Stimulated activated CD4-positive, alpha-beta T cell treated with anti-CD3 and anti-CD28 coated beads, Interleukin-15, amount 100 ng/mL, for 1 hour (primary cell): ENCODE data around the gene SFRP4.
"Not testable (repeated sequence)": the region's sequence is repeated elsewhere in the genome, so short reads cannot be mapped to it uniquely, and the experiment has no call there.

ENCODE experiments used
- DNase-seq, 2 donors: peaks; one replicate each; pipeline ENCODE4 v3.0.0-alpha.2; 2020; ENCODE audit warnings: low read depth in 1 of 2, low spot score in 1 of 2

SFRP4 gene

GRCh38 chr7:37916673-37917660, at the start of gene SFRP4:
SFRP4 (minus strand) TSS chr7:37916817; CDS start chr7:37916537, 280 bp downstream.
- no peak for DNase-seq

GRCh38 chr7:37964196-37964595, 47.6 kb upstream of the SFRP4 start:
- DNase-seq: no peak

- DNase-seq: no peak
Observed at GRCh38 chr7:37961251-37961650, 44.6 kb upstream of the SFRP4 start.

- no peak for DNase-seq
Observed at GRCh38 chr7:37960483-37960882, 43.9 kb upstream of the SFRP4 start.

DNA sequence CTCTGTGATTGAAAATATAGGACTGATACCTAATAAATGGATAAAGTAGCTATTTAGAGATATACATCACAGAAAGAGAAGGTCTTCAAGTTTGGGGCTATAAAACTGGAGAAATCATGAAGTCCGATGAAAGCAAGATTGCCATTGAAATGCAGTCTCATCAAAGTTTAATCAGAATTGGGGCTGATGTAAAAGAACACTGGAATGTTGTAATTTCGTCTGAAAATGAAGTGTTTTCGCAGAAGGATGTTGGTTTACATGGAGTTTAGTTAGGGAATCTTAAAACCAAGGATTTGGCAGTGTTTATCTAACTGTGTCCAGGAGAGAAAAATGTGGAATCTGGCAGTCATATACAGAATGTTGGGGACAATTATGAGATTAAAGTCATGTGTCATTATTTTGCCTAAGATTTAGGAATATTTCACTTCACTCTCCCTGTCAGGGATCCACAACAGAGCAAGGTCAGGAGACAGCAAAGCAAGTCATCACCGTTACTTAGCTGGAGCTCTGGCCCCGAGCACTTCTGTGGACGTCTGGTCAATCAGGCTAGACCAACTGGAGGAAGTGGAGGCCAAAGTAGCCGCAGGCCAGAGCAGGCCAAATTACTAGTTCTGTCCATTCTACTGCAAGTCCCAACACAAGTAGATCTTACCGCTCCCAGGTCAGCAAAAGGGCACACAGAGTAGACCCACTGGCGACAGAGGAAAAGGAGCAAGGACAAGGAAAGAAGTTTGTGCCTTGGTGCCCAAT, 40.8 kb upstream of the SFRP4 start:
- DNase-seq: no peak

DNA sequence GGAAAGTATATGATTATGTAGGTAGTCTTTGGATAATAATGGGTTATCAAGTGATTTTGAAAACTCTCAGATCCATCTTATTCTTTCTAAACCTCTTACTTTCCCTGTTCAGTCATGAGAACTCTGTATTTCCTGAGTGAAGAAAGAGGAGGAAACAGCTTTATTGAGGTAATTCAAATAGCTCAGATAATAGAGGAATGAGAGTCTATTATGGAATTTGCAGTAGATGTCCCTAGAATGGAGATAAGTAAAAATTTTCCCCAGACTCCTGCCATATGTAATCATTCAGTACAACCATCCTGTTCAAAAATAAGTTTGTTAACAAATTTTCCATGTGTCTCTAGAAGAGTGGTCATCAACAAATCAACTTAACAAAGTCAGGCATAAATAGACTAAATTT, 40.2 kb upstream of the SFRP4 start:
- no peak for DNase-seq

GRCh38 chr7:37954217-37954616, 37.6 kb upstream of the SFRP4 start:
- DNase-seq: not testable (repeated sequence)

- no peak for DNase-seq
Observed at GRCh38 chr7:37952240-37952639, 35.6 kb upstream of the SFRP4 start.

DNA sequence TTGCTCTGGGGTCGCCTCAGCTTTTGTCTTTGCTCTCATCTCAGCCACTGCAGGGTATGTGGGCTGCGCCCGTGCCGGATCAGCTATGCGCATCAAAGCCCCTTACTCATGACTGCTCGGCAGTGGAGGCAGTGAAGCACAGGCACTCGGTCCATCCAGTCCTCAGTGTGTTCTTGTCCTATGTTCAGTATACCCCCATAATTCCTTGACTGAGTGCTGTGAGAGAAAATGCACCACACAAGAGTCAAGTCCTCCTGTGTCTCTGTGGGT, 31.3 kb upstream of the SFRP4 start:
- no peak for DNase-seq

DNA sequence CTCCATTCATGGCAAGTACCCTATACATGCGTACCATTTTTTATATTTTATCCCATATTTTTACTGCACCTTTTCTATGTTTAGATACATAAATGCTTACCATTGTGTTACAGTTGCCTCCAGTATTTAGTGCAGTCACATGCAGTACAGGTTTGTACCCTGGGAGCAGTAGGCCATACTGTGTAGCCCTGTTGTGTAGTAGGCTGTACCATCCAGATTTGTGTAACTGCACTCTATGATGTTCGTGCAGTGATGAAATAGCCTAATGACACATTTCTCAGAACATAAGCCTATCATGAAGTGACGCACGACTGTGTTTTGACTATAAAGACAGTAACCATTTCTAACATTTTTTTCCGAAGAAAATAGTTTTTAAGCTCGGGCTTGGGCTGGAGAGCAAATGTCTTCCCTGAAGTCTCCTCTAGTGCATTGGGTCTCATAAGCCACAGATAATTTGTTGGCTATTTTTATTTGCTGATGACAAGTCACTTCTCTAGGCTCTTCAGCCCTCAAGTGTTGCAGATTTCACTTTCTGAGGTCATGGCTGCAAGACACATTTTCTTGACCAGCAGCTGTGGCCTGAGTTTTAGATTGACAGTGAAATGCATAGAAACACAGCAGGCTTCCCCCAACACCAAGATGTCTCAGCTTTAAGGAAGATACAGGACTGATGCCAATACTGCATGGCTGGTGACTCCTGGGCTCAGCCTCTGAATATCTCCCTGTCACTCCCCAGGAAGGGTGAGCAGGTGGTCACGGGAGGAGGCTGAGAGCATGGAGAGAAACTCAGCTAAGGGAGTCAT, 30.7 kb upstream of the SFRP4 start:
- no peak for DNase-seq

GRCh38 chr7:37945336-37945735, 28.7 kb upstream of the SFRP4 start:
- DNase-seq: no peak

DNA sequence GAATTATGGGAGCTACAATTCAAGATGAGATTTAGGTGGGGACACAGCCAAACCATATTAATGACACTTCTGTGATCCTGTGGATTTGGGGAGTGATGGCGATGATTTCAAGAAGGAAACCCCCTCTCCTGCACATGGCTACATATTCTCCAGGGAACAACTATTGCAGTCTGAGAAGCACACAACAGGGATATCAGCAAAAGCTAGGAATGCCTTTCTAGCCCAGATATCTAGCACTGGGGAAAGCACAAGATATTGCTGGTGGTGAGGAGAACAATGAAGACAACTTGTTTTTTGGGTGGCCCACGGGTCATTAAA, 28.1 kb upstream of the SFRP4 start:
- no peak for DNase-seq

- no peak for DNase-seq
Observed at GRCh38 chr7:37943905-37944736, 27.5 kb upstream of the SFRP4 start.

- no peak for DNase-seq
Observed at GRCh38 chr7:37942934-37943610, 26.5 kb upstream of the SFRP4 start.

DNA sequence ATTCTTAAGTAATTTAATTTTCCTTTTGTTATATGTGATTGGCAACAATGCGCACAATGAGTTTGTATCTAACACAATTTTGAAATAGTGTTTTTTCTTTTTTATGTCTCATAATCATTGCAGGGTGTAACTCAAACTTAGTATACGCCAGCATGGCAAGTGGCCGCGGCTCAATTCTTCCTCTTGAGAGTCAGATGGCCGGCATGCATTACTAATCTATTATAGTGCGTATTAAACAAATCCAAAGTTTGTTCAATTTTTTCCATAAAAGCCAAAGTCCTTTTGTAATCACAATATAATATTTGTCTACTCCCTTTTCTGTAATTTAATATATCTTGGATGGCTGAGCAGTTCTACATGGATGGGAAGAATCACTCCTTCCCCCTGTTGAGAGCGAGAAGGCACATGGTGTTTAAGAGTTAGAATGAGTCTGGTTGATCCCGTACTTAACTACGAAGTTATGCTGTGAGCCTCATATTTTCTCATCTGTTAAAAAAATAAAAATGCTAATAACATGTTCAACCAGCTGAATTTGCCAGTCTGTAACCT, 16.5 kb upstream of the SFRP4 start:
- no peak for DNase-seq

- DNase-seq: no peak
Observed at GRCh38 chr7:37932543-37932942, 15.9 kb upstream of the SFRP4 start.

DNA sequence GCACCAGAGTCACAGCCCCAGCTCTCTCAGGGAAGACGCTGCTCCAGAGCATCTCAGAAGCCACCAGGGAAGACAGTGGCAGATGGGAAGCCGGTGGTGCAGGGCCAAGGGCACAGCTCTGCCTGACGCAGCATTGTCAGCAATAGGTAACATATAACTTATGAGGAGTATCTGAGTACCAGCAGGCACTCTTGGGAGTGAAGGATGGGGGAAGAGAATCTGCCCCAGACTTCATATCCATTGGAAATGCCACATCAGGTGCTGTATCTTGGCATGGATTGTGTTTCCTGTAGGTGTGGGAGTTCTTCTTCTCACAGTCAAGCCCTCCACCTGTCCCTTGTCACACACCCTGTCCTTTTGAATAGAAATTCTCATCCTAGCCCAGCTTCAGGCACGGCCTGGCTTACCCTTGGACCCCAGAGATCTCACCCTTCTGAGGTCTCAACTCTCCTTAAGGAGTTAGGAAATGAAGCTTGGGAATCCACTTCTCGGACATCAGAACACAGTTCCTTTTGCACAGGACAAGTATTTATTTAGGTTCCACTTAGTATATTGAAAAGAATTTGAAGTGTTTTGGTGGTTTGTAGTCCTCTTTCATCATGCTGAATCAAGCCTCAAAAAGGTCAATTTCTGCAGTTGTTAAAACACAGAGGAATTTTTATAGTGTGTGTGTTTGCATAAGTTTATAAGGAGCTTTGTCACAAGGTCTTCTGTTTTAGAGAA, 13.8 kb upstream of the SFRP4 start:
- no peak for DNase-seq

DNA sequence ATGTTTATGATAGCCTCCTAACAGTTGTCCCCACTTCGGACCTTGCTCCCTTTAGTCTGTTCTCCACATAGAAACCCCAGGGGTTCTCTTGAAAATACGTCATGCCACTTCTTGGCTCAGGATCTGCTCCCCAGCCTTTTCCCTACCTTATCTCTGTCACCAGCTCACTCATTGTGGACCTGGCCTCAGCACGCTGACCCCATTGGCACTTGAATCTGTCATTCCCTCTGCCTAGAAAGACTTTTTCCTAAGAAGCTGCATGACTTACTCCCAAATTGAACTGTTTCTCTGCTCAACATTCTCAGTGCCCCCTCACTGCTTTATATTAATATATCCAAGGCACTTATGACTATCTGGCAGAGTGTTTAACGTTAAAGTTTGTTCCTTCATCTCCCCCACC, 12.3 kb upstream of the SFRP4 start:
- no peak for DNase-seq

- DNase-seq: no peak
Observed at GRCh38 chr7:37927773-37928444, 11.3 kb upstream of the SFRP4 start.
